BLaER1 treated with 17β-estradiol and CSF1 and Interleukin-3, amounts not matched to agents 10 nM and 100 nM (cell line): Measurements from ENCODE around the gene CARMIL1.

Experiments
- H3K27ac ChIP-seq, 11 experiments: shearing (Covaris generic); formaldehyde crosslinking; 2 replicates each; pipeline ENCODE4 v1.8.1; 2022
- H3K27me3 ChIP-seq, 11 experiments: shearing (Covaris generic); formaldehyde crosslinking; 2 replicates each; pipeline ENCODE4 v1.8.1; 2022
- H3K36me3 ChIP-seq, 11 experiments: shearing (Covaris generic); formaldehyde crosslinking; 2 replicates each; pipeline ENCODE4 v1.8.1; 2022
- H3K4me1 ChIP-seq, 10 experiments: shearing (Covaris generic); formaldehyde crosslinking; 2 replicates each; pipeline ENCODE4 v1.8.1; 2022
- H3K4me2 ChIP-seq, 11 experiments: shearing (Covaris generic); formaldehyde crosslinking; 2 replicates each; pipeline ENCODE4 v1.8.1; 2022
- H3K4me3 ChIP-seq, 10 experiments: shearing (Covaris generic); formaldehyde crosslinking; 2 replicates each; pipeline ENCODE4 v1.8.1; 2022
- H3K9ac ChIP-seq, 11 experiments: shearing (Covaris generic); formaldehyde crosslinking; 2 replicates each; pipeline ENCODE4 v1.8.1; 2022
- H3K9me3 ChIP-seq, 11 experiments: shearing (Covaris generic); formaldehyde crosslinking; replicated peaks in 1 of 11; 2 replicates each; pipeline ENCODE4 v1.8.1; 2022
- H4K20me1 ChIP-seq, 11 experiments: shearing (Covaris generic); formaldehyde crosslinking; 2 replicates each; pipeline ENCODE4 v1.8.1; 2022
- Cebpa-rat ChIP-seq, 11 experiments: shearing (Covaris generic); IDR thresholded peaks; 2 replicates each; pipeline ENCODE4 v1.8.1; 2022

Gene CARMIL1

GRCh38 chr6:25302151-25302550 lies 23.0 kb downstream of the CARMIL1 start:
- H3K36me3 ChIP-seq = no peaks in the 10 kb centered on the region
- H3K9ac ChIP-seq = no peak overlapping the region
- no peak overlapping the region for H3K4me3 ChIP-seq
- H3K9me3 ChIP-seq = peaks cover 0 to 5% (median 0%) of the 10 kb centered on the region in 11 experiments; a peak in 3 of 22 replicates
- peak overlapping the region in 1 of 11 experiments; percentile 53; a peak in 1 of 22 replicates for H3K27ac ChIP-seq
- no peaks in the 10 kb centered on the region for H4K20me1 ChIP-seq
- H3K4me1 ChIP-seq = peaks cover 4 to 19% (median 11%) of the 10 kb centered on the region in 10 experiments; a peak in 18 of 20 replicates
- H3K27me3 ChIP-seq = no peaks in the 10 kb centered on the region
- TF ChIP-seq Cebpa-rat (IDR thresholded peaks at IDR 0.05) = no peak
- H3K4me2 ChIP-seq = no peak overlapping the region

- H3K4me2 ChIP-seq = no peak overlapping the region
- no peaks in the 10 kb centered on the region for H4K20me1 ChIP-seq
- no peak overlapping the region for H3K4me3 ChIP-seq
- H3K4me1 ChIP-seq = peaks cover 8 to 19% (median 13%) of the 10 kb centered on the region in 10 experiments; a peak in 18 of 20 replicates
- no peaks in the 10 kb centered on the region for H3K36me3 ChIP-seq
- no peak overlapping the region for H3K27ac ChIP-seq
- no peak overlapping the region for H3K9ac ChIP-seq
- peaks cover 0 to 5% (median 0%) of the 10 kb centered on the region in 11 experiments; a peak in 3 of 22 replicates for H3K9me3 ChIP-seq
- TF ChIP-seq Cebpa-rat (IDR thresholded peaks at IDR 0.05) = no peak
- H3K27me3 ChIP-seq = no peaks in the 10 kb centered on the region
Measured at GRCh38 chr6:25302677-25303128, 23.5 kb downstream of the CARMIL1 start.

DNA sequence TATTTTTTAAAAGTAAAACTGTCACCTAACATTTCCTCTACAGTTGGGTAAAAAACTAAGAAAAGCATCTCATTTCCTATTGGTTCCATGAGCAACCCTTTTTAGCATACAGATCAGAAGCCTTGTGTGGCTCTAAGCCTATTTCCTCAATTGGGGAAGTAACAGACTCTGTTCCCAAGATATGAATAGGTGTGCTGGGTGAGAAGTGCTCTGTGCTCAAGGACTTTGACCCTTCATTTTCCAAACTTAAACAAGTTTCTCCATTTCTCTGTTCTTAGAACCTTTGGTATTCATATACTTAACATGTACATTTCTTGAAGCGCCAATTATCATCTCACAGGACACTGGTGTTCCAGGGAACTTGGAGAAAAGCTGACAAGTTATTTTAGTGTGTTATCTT lies 24.1 kb downstream of the CARMIL1 start:
- H3K9me3 ChIP-seq = peaks cover 0 to 5% (median 0%) of the 10 kb centered on the region in 11 experiments; a peak in 3 of 22 replicates
- H3K4me2 ChIP-seq = no peak overlapping the region
- no peaks in the 10 kb centered on the region for H3K36me3 ChIP-seq
- peaks cover 9 to 19% (median 13%) of the 10 kb centered on the region in 10 experiments; a peak in 18 of 20 replicates for H3K4me1 ChIP-seq
- H3K27me3 ChIP-seq = no peaks in the 10 kb centered on the region
- H3K9ac ChIP-seq = no peak overlapping the region
- no peak for TF ChIP-seq Cebpa-rat (IDR thresholded peaks at IDR 0.05)
- H3K4me3 ChIP-seq = no peak overlapping the region
- H3K27ac ChIP-seq = no peak overlapping the region
- no peaks in the 10 kb centered on the region for H4K20me1 ChIP-seq

- TF ChIP-seq Cebpa-rat (IDR thresholded peaks at IDR 0.05) = no peak
- H4K20me1 ChIP-seq = no peaks in the 10 kb centered on the region
- H3K4me1 ChIP-seq = peaks cover 3 to 9% (median 6%) of the 10 kb centered on the region in 10 experiments; a peak in 16 of 20 replicates
- H3K4me3 ChIP-seq = no peak overlapping the region
- no peaks in the 10 kb centered on the region for H3K27me3 ChIP-seq
- no peaks in the 10 kb centered on the region for H3K9me3 ChIP-seq
- H3K27ac ChIP-seq = no peak overlapping the region
- H3K4me2 ChIP-seq = no peak overlapping the region
- no peak overlapping the region for H3K9ac ChIP-seq
- H3K36me3 ChIP-seq = no peaks in the 10 kb centered on the region
Measured at GRCh38 chr6:25306379-25306778, 27.2 kb downstream of the CARMIL1 start.

DNA sequence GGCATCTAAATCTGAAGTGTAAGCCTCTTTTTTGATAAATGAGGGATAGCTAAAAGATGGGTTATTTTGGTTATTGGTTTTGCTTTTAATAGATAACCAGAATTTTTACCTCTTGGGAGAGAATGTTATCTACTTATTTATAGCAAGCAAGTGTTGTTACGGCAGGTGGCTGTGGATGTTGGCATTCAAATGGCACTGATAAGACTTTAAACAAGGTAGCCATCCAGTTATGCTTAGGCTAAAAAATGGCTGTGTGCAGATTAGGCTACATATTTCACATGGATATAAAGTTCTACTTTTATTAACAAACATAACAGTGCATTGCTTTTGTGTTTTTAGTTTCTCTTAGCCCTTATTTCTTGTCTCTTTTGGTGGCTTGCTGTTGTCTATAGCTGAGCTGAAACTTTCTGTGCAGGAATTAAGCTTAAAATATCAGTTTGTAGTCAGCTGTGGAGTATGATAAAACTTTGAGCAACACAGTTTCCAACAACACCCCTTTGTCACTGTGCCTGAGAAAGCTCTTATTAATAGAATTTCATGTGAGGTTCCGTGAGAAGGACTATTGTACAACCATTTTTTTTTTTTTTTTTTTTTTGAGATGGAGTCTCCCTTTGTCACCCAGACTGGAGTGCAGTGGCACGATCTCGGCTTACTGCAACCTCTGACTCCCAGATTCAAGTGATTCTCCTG lies 28.8 kb downstream of the CARMIL1 start:
- H3K4me2 ChIP-seq = peak overlapping the region in 1 of 11 experiments; percentile 16; a peak in 3 of 22 replicates
- H3K9me3 ChIP-seq = no peaks in the 10 kb centered on the region
- H3K27me3 ChIP-seq = no peaks in the 10 kb centered on the region
- no peak overlapping the region for H3K4me3 ChIP-seq
- no peaks in the 10 kb centered on the region for H4K20me1 ChIP-seq
- H3K9ac ChIP-seq = no peak overlapping the region
- no peaks in the 10 kb centered on the region for H3K36me3 ChIP-seq
- H3K4me1 ChIP-seq = peaks cover 10 to 18% (median 12%) of the 10 kb centered on the region in 10 experiments
- no peak overlapping the region for H3K27ac ChIP-seq
- no peak for TF ChIP-seq Cebpa-rat (IDR thresholded peaks at IDR 0.05)

DNA sequence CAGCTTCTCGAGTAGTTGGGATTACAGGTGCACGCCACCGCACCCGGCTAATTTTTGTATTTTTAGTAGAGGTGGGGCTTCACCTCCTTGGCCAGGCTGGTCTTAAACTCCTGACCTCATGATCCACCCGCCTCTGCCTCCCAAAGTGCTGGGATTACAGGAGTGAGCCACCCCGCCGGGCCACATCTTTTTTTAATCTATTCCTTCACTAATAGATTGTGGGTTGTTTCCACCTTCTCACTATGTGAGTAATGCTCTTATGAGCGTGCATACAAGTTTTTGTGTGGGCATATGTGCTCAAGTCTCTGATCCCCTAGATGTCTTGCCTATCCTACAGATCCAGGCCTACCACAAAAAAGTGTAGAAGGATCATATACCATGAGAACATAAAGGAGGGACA lies 30.7 kb downstream of the CARMIL1 start:
- no peak overlapping the region for H3K27ac ChIP-seq
- no peak overlapping the region for H3K4me3 ChIP-seq
- H4K20me1 ChIP-seq = peaks cover 0 to 4% (median 0%) of the 10 kb centered on the region in 11 experiments; a peak in 1 of 22 replicates
- TF ChIP-seq Cebpa-rat (IDR thresholded peaks at IDR 0.05) = no peak
- H3K9ac ChIP-seq = no peak overlapping the region
- H3K4me2 ChIP-seq = no peak overlapping the region
- no peaks in the 10 kb centered on the region for H3K36me3 ChIP-seq
- peaks cover 21 to 35% (median 25%) of the 10 kb centered on the region in 10 experiments for H3K4me1 ChIP-seq
- no peaks in the 10 kb centered on the region for H3K27me3 ChIP-seq
- H3K9me3 ChIP-seq = no peaks in the 10 kb centered on the region

DNA sequence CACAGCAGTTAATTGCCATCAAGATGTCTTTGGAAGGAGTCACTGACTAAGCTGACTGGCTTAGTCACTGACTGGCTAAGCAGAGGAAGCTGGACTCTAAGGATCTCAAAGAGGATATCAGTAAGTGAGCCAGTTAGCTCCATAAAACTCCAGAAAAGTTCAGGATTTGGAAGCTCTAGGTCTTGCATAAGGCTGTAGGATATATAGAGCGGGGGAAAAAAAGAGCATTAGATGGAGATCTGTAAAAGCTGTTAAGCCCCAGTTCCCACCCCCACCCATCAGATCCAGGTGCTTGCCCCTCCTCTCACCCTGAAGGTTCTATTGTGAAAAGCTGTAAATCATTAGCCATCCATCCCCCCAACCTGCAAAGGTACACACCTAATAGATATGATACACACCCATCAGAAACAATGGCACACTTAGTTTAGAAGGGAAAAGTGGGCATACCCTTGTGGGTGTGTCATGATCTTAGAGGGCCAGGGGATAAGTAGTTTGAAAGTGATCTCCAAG lies 32.2 kb downstream of the CARMIL1 start:
- Histone ChIP-seq H3K4me1 (peaks cover 21 to 35% (median 25%) of the 10 kb centered on the region in 10 experiments), H3K36me3 (no peaks in the 10 kb centered on the region), H4K20me1 (peaks cover 0 to 4% (median 0%) of the 10 kb centered on the region in 11 experiments; a peak in 1 of 22 replicates), H3K4me2 (no peak overlapping the region), H3K9ac (no peak overlapping the region), H3K4me3 (no peak overlapping the region), H3K27me3 (no peaks in the 10 kb centered on the region), H3K27ac (no peak overlapping the region), H3K9me3 (no peaks in the 10 kb centered on the region)
- no peak for TF ChIP-seq Cebpa-rat (IDR thresholded peaks at IDR 0.05)

- H3K9me3 ChIP-seq = no peaks in the 10 kb centered on the region
- no peaks in the 10 kb centered on the region for H3K27me3 ChIP-seq
- peaks cover 0 to 4% (median 0%) of the 10 kb centered on the region in 11 experiments; a peak in 1 of 22 replicates for H4K20me1 ChIP-seq
- no peak overlapping the region for H3K4me3 ChIP-seq
- H3K27ac ChIP-seq = peak overlapping the region in 2 of 11 experiments; percentile 8 to 53; a peak in 4 of 22 replicates
- H3K9ac ChIP-seq = no peak overlapping the region
- peak overlapping the region; percentile 30 to 70 (median 61); a peak in 16 of 22 replicates for H3K4me2 ChIP-seq
- H3K4me1 ChIP-seq = peaks cover 21 to 35% (median 25%) of the 10 kb centered on the region in 10 experiments
- H3K36me3 ChIP-seq = no peaks in the 10 kb centered on the region
- TF ChIP-seq Cebpa-rat (IDR thresholded peaks at IDR 0.05) = no peak
Measured at GRCh38 chr6:25312034-25312620, 33.0 kb downstream of the CARMIL1 start.

GRCh38 chr6:25312703-25313102 lies 33.5 kb downstream of the CARMIL1 start:
- peaks cover 21 to 32% (median 25%) of the 10 kb centered on the region in 10 experiments for H3K4me1 ChIP-seq
- H3K36me3 ChIP-seq = no peaks in the 10 kb centered on the region
- no peaks in the 10 kb centered on the region for H3K9me3 ChIP-seq
- no peaks in the 10 kb centered on the region for H3K27me3 ChIP-seq
- no peak overlapping the region for H3K4me3 ChIP-seq
- no peak overlapping the region for H3K9ac ChIP-seq
- peak overlapping the region in 8 of 11 experiments; percentile 0 to 69 (median 48); a peak in 10 of 22 replicates for H3K27ac ChIP-seq
- peaks cover 0 to 4% (median 0%) of the 10 kb centered on the region in 11 experiments; a peak in 1 of 22 replicates for H4K20me1 ChIP-seq
- peak overlapping the region; percentile 47 to 70 (median 61); a peak in 21 of 22 replicates for H3K4me2 ChIP-seq
- no peak for TF ChIP-seq Cebpa-rat (IDR thresholded peaks at IDR 0.05)
